Putamen (tissue), 1 donor: ENCODE measurements around the gene RNU11.
"Not testable (repeated sequence)": the region's sequence is repeated elsewhere in the genome, so short reads cannot be mapped to it uniquely, and the experiment has no call there.

Experiments used
- DNase-seq: peaks from one replicate; pipeline ENCODE4 v3.0.0-alpha.2; 2016; ENCODE audit warnings: low spot score

RNU11 gene

GRCh38 chr1:28648474-28649198 lies at the start of gene RNU11:
TSS of gene RNU11 (plus strand) at chr1:28648600.
- DNase-seq: peak; percentile 97

- no peak for DNase-seq
Observed at GRCh38 chr1:28601696-28602095, 46.7 kb upstream of the RNU11 start.

- peak; percentile 80 for DNase-seq
Observed at GRCh38 chr1:28602536-28603439, 45.6 kb upstream of the RNU11 start.

GRCh38 chr1:28604411-28604810 lies 44.0 kb upstream of the RNU11 start:
- no peak for DNase-seq

- DNase-seq: no peak
Observed at GRCh38 chr1:28604962-28605361, 43.4 kb upstream of the RNU11 start.

- no peak for DNase-seq
Observed at GRCh38 chr1:28606771-28607170, 41.6 kb upstream of the RNU11 start.

- DNase-seq: no peak
Observed at GRCh38 chr1:28613175-28613574, 35.2 kb upstream of the RNU11 start.

GRCh38 chr1:28631713-28632112 lies 16.7 kb upstream of the RNU11 start:
- no peak for DNase-seq

GRCh38 chr1:28632560-28632959 lies 15.8 kb upstream of the RNU11 start:
- DNase-seq: no peak

GRCh38 chr1:28640766-28641165 lies 7.6 kb upstream of the RNU11 start:
- DNase-seq: no peak

- DNase-seq: peak; percentile 15
Observed at GRCh38 chr1:28642056-28642846, 6.1 kb upstream of the RNU11 start.

- peak; percentile 96 for DNase-seq
Observed at GRCh38 chr1:28642847-28643635, 5.4 kb upstream of the RNU11 start, which contains the start of gene TAF12. TSS of gene TAF12 (minus strand) at chr1:28643067. CDS start at chr1:28622081, 20,986 bp downstream.

GRCh38 chr1:28644494-28644893 lies 3.9 kb upstream of the RNU11 start:
- DNase-seq: no peak

- not testable (repeated sequence) for DNase-seq
Observed at GRCh38 chr1:28645406-28645805, 3.0 kb upstream of the RNU11 start.

GRCh38 chr1:28646040-28646439 lies 2.4 kb upstream of the RNU11 start:
- no peak for DNase-seq

- peak; percentile 92 for DNase-seq
Observed at GRCh38 chr1:28648008-28648473, 359 bp upstream of the RNU11 start.

- not testable (repeated sequence) for DNase-seq
Observed at GRCh38 chr1:28653063-28653462, 4.7 kb downstream of the RNU11 start.

GRCh38 chr1:28653870-28654269 lies 5.5 kb downstream of the RNU11 start:
- not testable (repeated sequence) for DNase-seq

GRCh38 chr1:28655448-28656311 lies 7.3 kb downstream of the RNU11 start:
- DNase-seq: not testable (repeated sequence)

- no peak for DNase-seq
Observed at GRCh38 chr1:28656335-28656734, 7.9 kb downstream of the RNU11 start.
